ENCODE data around the gene FAM163B.
A peak's percentile ranks its signal among the peaks of the same experiment; 100 is the strongest.

The FAM163B gene

DNA sequence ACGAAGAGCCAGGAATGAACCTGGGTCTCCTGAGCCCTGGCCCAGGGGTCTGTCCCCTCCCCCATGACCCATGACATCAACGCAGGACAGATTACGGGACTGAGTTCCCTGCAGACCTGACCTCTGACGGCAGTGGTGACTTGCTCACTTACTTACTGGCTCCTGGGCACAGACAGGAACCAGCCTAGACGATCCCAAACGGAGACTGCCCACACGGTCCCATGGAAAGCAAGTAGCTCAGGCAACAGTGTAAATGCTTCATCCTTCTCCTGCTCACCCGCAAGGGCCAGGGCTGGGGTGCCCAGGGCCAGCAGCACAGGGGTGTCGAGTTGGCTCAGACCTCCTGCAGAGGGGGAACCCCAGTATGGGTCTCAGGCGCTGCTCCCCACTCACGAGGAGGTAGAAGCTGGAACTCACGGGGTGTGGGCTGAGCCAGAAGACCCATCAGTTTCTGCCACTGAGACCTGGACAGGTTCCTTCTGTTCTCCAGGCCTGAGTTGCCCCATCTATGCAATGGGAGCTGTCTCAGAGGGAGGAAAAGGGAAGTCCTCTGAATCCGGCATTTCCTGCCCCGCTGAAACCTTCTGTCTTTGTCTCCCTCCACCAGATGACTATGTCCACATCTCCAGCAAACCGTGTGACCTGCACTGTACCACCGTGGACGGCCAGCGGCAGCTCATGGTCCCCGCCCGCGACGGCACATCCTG lies 69.0 kb downstream of the FAM163B start:
- DNase-seq: no peak

- DNase-seq: no peak
Measured at GRCh38 chr9:133538851-133539833, 70.0 kb downstream of the FAM163B start.

DNA sequence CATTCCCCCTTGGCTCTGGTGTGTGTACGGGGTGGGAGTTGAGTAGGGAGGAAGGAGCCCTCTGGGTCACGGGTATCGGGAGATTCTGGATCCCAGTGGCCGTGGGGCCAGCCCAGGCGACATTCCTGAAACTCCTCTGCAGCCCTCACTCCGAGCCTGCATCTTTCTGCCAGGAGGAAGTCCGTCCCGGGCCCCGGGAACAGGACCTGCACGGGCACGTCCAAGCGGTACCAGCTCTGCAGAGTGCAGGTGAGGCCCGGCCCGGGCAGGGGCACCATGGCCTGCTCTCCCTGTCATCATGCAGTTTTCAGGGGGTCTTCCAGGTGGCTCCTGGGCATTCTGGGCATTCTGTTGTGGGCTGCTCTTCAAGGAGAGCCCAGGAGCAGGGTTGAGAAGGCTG lies 71.0 kb downstream of the FAM163B start:
- no peak for DNase-seq

- DNase-seq: no peak
Measured at GRCh38 chr9:133537257-133537656, 71.9 kb downstream of the FAM163B start.

DNA sequence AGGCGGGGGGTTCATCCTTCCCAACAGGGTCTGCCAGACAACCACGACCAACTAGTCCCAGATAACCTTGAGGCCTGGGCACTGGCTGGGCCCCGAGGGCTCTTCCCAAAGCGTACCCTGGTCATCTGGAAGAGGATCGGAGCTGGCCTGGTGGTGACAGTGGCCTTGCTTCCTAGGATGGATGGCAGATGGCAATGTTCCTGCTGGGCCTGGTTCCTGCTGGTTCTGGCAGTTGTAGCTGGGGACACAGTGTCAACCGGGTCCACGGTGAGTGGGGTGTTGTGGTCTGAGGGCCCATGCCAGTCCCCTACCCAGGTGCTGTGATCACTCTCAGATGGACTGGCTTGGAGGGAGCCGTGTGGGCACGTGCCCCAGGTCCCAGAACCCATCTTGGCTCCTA lies 72.7 kb downstream of the FAM163B start:
- no peak for DNase-seq

DNA sequence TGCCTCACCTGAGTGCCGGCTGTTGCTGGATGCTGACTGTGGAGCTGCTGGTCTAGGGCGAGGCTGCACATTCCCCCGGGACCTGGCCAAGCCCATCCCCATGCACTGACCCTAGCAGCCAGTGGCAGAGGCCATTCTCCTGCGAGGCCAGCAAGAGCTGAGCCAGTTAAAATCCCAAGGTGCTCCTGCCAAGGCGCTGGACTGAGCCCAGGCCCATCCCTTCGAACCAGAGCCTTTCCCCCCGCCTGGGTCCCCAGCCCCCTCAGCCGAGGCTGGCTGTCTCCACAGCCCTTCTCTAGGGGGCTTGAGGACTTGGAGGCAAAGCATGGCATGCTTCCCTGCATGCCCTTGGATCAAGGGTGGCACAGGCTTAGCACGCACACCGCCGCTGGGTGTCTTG lies 73.1 kb downstream of the FAM163B start:
- no peak for DNase-seq

DNA sequence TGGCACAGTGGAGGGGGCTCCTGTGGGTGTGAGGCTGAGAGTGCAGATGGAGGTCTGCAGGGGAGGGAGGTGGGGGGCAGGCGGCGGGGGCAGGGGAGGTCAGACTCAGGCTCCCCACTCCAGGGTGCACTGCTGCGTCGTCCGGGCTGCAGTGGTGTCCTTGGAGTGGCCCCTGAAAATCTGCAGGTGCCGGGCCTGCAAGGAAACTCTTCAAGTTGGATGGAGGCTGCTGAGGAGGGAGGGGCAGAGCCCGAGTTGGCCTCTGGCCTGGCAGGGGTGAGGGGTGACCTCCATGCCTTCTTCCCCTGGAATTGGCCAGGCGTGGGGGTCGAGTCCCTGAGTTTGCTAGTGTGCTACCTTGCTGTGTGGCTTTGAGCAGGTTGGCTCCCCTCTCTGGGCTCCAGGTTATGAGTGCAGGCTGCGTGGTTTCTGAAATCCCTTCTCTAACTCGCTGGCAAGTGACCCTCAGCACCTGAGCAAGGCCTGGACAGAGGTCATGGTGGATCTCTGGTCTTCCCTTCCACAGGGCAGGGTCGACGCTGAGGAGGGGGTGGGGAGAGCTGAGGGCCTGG lies 73.8 kb downstream of the FAM163B start:
- DNase-seq: no peak

GRCh38 chr9:133534346-133535291 lies 74.6 kb downstream of the FAM163B start, which contains the start of gene ADAMTSL2:
Gene ADAMTSL2 (plus strand): TSS chr9:133534704. CDS start chr9:133536713, 2,009 bp downstream.
- peak; percentile 48 for DNase-seq

GRCh38 chr9:133533857-133534256 lies 75.3 kb downstream of the FAM163B start:
- DNase-seq: no peak

- DNase-seq: no peak
Measured at GRCh38 chr9:133532937-133533668, 76.1 kb downstream of the FAM163B start.

DNA sequence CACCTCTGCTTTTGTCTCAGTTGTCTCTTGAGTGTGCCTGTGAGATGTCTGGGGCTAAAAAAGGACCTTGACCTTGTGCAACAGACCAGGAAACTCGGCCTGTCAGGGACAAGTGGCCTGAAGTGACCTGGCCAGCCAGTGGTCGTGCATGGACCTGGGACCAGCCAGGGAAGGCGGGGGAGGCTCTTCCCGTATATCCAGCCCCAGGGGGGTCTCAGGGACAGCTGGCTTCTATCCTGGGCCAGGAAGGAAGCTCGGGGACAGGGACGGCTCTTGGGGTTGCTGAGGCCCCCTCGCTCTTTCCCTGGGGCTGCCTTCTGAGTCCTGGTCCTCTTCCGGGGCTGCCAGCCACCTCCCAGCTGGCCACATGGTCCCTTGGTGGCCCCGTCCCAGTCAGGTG lies 77.9 kb downstream of the FAM163B start:
- DNase-seq: no peak

DNA sequence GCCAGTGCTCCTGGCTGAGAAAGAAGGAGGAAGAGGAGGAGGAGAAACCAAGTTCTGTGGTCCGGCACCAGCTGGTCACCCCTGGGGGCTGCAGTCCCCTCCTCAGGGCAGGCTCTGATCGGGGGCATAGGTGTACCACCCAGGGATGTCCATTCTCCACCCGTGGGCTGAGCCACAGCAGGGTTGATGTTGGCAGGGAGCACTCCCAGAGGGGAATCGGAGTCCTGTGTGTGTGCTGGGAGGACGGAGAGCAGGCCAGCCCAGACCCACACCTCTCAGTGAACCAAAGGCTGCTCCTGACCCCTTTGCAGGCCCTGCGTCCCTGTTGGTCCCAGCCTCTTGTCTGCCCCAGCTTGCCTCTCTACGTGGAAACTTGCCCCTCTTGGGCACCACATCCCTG lies 79.3 kb downstream of the FAM163B start:
- no peak for DNase-seq

DNA sequence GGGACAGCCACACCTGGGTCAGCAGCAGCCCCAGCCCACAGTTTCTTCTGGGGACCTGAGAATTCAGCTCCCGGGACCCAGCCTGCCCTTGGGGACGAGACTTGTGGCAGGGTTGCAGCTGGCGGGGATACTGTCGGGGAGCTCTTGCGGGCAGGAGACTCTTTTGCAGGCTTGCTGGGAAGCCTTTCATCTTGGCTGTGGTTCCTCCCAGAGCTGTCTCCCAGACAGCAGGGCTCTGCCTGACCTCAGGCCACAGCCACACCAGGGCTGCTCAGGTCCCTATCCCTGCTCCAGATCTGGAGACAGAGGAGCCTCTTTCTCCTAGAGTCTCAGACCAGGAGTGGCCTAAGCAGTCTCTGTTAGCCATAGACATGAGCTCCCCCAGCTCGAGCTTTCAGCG lies 79.7 kb downstream of the FAM163B start:
- DNase-seq: no peak

- no peak for DNase-seq
Measured at GRCh38 chr9:133528876-133529241, 80.3 kb downstream of the FAM163B start.

GRCh38 chr9:133528001-133528875 lies 81.0 kb downstream of the FAM163B start:
- DNase-seq: no peak

DNA sequence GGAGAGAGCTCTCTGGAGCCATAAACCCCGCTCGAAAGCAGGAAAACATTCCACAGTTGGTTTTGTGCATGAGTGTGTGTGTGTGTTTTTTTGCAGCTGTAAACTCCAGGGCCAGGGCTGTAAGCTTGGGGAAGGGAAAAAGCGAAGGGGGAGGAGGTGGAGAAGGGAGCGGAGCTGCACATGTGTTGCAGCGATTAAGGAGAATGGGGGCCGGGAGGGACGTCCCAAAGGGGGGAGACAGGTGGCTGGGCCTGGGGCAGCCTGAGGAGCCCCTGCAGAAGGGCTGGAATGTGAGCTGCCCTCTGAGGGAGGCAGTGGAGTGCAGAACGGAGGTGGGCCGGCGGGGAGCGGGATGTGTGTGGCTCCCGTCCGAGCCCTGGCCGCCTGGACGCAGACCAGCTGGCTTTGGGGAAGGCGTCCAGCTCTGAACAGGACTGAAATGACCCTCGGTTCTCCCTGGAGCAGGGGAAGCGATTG lies 81.7 kb downstream of the FAM163B start:
- no peak for DNase-seq
